Ishikawa (cell line): ENCODE measurements around the gene NRG2.

Experiments
- CEBPB ChIP-seq: IDR thresholded peaks from 2 replicates; pipeline ENCODE4 v1.6.1; 2012
- CREB1 ChIP-seq: IDR thresholded peaks from 2 replicates; pipeline ENCODE4 v1.6.1; 2012; ENCODE audit warnings: low read depth
- EGR1 ChIP-seq: IDR thresholded peaks from 2 replicates; pipeline ENCODE4 v1.6.1; 2012
- EP300 ChIP-seq: IDR thresholded peaks from 2 replicates; pipeline ENCODE4 v1.6.1; 2012; ENCODE audit warnings: borderline replicate concordance
- FOXM1 ChIP-seq: IDR thresholded peaks from 2 replicates; pipeline ENCODE4 v1.6.1; 2012; ENCODE audit warnings: low read depth, borderline replicate concordance
- MAX ChIP-seq: IDR thresholded peaks from 2 replicates; pipeline ENCODE4 v1.6.1; 2012
- NFIC ChIP-seq: IDR thresholded peaks from 2 replicates; pipeline ENCODE4 v1.6.1; 2012
- RAD21 ChIP-seq: IDR thresholded peaks from 2 replicates; pipeline ENCODE4 v1.6.1; 2012; ENCODE audit warnings: low read depth
- REST ChIP-seq: IDR thresholded peaks from 2 replicates; pipeline ENCODE4 v1.6.1; 2012; ENCODE audit warnings: low read depth, mild to moderate bottlenecking
- TAF1 ChIP-seq: IDR thresholded peaks from 2 replicates; pipeline ENCODE4 v1.6.1; 2012; ENCODE audit warnings: low read depth, mild to moderate bottlenecking
- TCF12 ChIP-seq: IDR thresholded peaks from 2 replicates; pipeline ENCODE4 v1.6.1; 2012; ENCODE audit warnings: low read depth
- TEAD4 ChIP-seq: IDR thresholded peaks from 2 replicates; pipeline ENCODE4 v1.6.1; 2012
- YY1 ChIP-seq: IDR thresholded peaks from 2 replicates; pipeline ENCODE4 v1.6.1; 2012; ENCODE audit warnings: low read depth
- ZBTB7A ChIP-seq: IDR thresholded peaks from 2 replicates; pipeline ENCODE4 v1.6.1; 2012; ENCODE audit warnings: low read depth
- TF ChIP-seq, protein P1 (sequence below): IDR thresholded peaks from 2 replicates; pipeline ENCODE4 v1.6.1; 2012

The NRG2 gene

GRCh38 chr5:140010798-140011197 lies 32.3 kb downstream of the NRG2 start:
- TF ChIP-seq FOXM1 (no peak), RAD21 (no peak), EP300 (no peak), NFIC (no peak), ZBTB7A (no peak), EGR1 (no peak), TCF12 (no peak), MAX (no peak), REST (no peak), CREB1 (no peak), TAF1 (no peak), CEBPB (no peak), TEAD4 (no peak), YY1 (no peak)
- TF ChIP-seq, protein P1, sequence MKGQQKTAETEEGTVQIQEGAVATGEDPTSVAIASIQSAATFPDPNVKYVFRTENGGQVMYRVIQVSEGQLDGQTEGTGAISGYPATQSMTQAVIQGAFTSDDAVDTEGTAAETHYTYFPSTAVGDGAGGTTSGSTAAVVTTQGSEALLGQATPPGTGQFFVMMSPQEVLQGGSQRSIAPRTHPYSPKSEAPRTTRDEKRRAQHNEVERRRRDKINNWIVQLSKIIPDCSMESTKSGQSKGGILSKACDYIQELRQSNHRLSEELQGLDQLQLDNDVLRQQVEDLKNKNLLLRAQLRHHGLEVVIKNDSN, result no peak

- TF ChIP-seq YY1 (no peak), EP300 (no peak), TCF12 (no peak), MAX (no peak), FOXM1 (no peak), ZBTB7A (no peak), CEBPB (no peak), TEAD4 (no peak), TAF1 (no peak), EGR1 (no peak), RAD21 (no peak), CREB1 (no peak), REST (no peak)
- TF ChIP-seq, protein P1, result no peak
Measured at GRCh38 chr5:140007311-140007710, 35.8 kb downstream of the NRG2 start.

GRCh38 chr5:140005145-140005591 lies 37.9 kb downstream of the NRG2 start:
- no peak for TF ChIP-seq ZBTB7A
- TF ChIP-seq MAX, result no peak
- no peak for TF ChIP-seq EGR1
- TF ChIP-seq TEAD4, result no peak
- no peak for TF ChIP-seq YY1
- TF ChIP-seq TCF12, result no peak
- no peak for TF ChIP-seq RAD21
- no peak for TF ChIP-seq TAF1

DNA sequence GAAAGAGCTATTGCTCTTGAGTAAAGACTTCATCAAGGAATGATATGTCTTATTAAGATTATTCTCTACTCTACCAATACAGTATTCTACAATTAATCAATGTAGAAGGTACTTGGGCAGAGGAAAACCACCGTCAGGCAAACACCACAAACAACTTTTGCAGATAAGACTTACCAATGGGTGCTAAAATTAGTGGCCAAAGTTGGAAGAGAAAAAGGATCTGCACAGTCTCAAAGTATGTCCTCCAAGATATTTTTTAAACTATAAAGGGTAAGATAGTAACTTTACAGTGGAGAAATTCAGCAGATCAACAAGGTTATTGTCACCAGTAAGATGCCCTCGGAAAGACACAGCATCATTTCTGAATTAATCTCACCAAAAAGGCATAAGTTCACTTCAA lies 38.9 kb downstream of the NRG2 start:
- TF ChIP-seq EP300, result no peak
- TF ChIP-seq ZBTB7A, result no peak
- TF ChIP-seq, protein P1, result no peak
- TF ChIP-seq EGR1, result no peak
- no peak for TF ChIP-seq MAX
- TF ChIP-seq REST, result no peak
- no peak for TF ChIP-seq TEAD4
- no peak for TF ChIP-seq RAD21
- TF ChIP-seq TAF1, result no peak
- TF ChIP-seq TCF12, result no peak
